Glutamatergic neuron (in vitro differentiated cells): ENCODE data around the gene KLHL40. TPM values are rescaled to one million over a fixed set of nuclear protein-coding genes. Genes with fewer than 3 reads are reported as not detected.

Experiments
- DNase-seq: peaks from one replicate; pipeline ENCODE4 v3.0.0; 2022
- H3K27ac Mint-ChIP-seq: one replicate; pipeline ENCODE4 v1.8.0; 2020; ENCODE audit warnings: mild to moderate bottlenecking, mixed read lengths, inconsistent platforms; ENCODE audit not compliant: unreplicated experiment
- H3K27me3 Mint-ChIP-seq: one replicate; pipeline ENCODE4 v1.8.0; 2020; ENCODE audit warnings: mild to moderate bottlenecking, moderate library complexity, mixed read lengths, inconsistent platforms; ENCODE audit not compliant: unreplicated experiment
- H3K36me3 Mint-ChIP-seq: one replicate; pipeline ENCODE4 v1.8.0; 2020; ENCODE audit warnings: mild to moderate bottlenecking, mixed read lengths, inconsistent platforms; ENCODE audit not compliant: unreplicated experiment
- H3K4me1 Mint-ChIP-seq: one replicate; pipeline ENCODE4 v1.8.0; 2020; ENCODE audit warnings: mild to moderate bottlenecking, low read depth, mixed read lengths, inconsistent platforms; ENCODE audit not compliant: unreplicated experiment
- H3K4me3 Mint-ChIP-seq: one replicate; pipeline ENCODE4 v1.8.0; 2020; ENCODE audit warnings: mild to moderate bottlenecking, mixed read lengths, inconsistent platforms; ENCODE audit not compliant: unreplicated experiment
- H3K9me3 Mint-ChIP-seq: one replicate; pipeline ENCODE4 v1.8.0; 2020; ENCODE audit warnings: mild to moderate bottlenecking, moderate library complexity, mixed read lengths, inconsistent platforms; ENCODE audit not compliant: unreplicated experiment
- CTCF ChIP-seq: fragments of 200-600 bp; sonication (generic); IDR thresholded peaks from one replicate; pipeline ENCODE4 v1.5.0; 2021; ENCODE audit not compliant: partially characterized antibody, unreplicated experiment
- total RNA-seq: library from RNA; stranded (reverse); fragmentation: NEBNext Ultra II Directional; extraction: Animal tissue kit (Norgen Biotek cat#: 25700); gene quantifications from one replicate; pipeline ENCODE4 v1.2.1, GENCODE V29; 2021; ENCODE audit not compliant: unreplicated experiment

KLHL40 gene
- total RNA-seq, 1 donor from 2014 or later: 0.44 TPM

DNA sequence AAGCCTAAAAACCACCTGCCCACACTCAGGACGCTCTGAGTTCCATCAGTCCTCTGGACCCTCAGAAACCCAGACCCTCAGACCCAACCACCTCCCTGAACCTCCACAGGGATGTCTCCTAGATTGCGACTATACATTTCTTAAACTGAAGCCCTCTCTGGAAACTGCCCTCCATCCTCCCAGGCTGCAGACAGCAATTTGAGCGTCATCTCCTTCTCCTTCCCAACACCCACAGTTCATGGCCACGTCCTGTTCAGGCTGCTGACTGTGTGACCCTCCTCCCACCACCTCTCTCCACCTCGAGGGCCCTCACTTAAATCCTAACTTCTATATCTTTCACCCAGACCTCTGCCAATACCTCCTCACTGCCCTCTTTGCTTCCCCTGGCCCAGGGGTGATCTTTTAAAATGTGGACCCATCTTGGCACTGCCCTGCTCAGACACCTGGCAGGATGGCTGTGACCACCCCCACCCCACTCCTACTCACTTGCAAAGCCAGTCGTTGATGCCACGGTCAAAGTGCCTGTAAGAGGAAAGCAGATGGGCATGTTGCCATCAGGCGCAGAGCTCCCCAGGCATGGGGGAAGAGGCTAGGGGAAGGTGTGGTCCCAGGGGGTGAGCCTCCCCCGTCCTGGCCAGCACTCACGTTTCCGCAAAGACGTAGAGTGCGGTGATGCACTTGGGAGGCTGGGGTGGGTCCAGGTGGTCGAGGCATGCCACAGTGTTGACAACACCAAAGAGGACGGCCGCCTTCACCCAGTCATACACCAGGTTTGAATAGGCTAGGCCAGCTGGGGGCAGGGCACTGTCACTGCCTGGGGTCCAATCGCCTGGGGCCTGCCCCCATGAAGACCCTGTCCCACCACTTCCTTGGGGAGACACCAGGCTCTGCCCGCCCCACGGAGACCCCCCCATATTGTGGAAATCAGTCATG, 11.3 kb downstream of the KLHL40 start:
- no peak overlapping the region for H3K27ac Mint-ChIP-seq
- peaks cover 13% of the 10 kb centered on the region for H3K27me3 Mint-ChIP-seq
- TF ChIP-seq CTCF: no peak
- H3K36me3 Mint-ChIP-seq: no peaks in the 10 kb centered on the region
- no peak for DNase-seq
- peaks cover 9% of the 10 kb centered on the region for H3K9me3 Mint-ChIP-seq
- no peak overlapping the region for H3K4me3 Mint-ChIP-seq
- peaks cover 10% of the 10 kb centered on the region for H3K4me1 Mint-ChIP-seq

GRCh38 chr3:42697289-42698051, 12.1 kb downstream of the KLHL40 start:
- Mint-ChIP-seq H3K27ac (no peak overlapping the region), H3K4me3 (no peak overlapping the region), H3K27me3 (peaks cover 13% of the 10 kb centered on the region), H3K4me1 (peaks cover 9% of the 10 kb centered on the region), H3K9me3 (peaks cover 9% of the 10 kb centered on the region), H3K36me3 (no peaks in the 10 kb centered on the region)
- no peak for TF ChIP-seq CTCF
- DNase-seq: no peak

DNA sequence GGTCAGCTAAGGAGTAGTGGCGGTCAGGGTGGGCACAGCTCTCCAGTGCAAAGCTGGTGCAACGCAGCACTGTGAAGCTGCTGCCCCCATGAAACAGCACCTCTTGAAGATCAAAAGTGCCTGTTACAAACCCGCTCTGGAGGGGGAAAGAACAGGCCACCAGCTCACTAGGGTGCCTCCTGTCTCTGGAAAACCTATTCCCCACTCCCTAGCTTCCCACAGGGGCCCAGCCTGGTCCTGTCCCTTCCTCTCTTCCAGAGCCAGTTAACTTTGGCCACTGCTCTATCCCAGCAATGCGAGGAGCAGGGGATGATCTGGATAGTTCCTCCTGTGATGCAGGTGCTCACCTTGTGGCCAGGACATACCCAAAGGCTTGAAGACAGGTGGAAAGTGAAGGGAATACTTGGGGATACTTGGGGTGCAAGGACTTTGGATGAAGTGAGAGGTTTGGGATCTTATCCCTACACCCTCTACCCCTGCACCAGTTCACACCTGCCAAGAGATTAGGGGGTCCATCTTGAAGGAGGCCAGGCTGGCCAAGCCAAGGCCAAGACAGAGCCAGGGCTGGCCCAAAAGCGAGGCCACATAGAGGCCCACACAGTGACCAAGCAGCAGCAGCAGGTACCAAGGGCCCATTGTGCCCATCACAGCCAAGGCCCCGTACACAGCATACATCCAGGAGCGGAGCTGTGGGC, 13.0 kb downstream of the KLHL40 start:
- peaks cover 14% of the 10 kb centered on the region for H3K4me1 Mint-ChIP-seq
- TF ChIP-seq CTCF: no peak
- H3K4me3 Mint-ChIP-seq: no peak overlapping the region
- no peaks in the 10 kb centered on the region for H3K36me3 Mint-ChIP-seq
- H3K27ac Mint-ChIP-seq: no peak overlapping the region
- no peak for DNase-seq
- H3K27me3 Mint-ChIP-seq: peaks cover 15% of the 10 kb centered on the region
- H3K9me3 Mint-ChIP-seq: peaks cover 14% of the 10 kb centered on the region

GRCh38 chr3:42698911-42699230, 13.5 kb downstream of the KLHL40 start:
- no peak for TF ChIP-seq CTCF
- Mint-ChIP-seq H3K36me3 (no peaks in the 10 kb centered on the region), H3K27ac (no peak overlapping the region), H3K4me1 (peaks cover 19% of the 10 kb centered on the region), H3K27me3 (peaks cover 17% of the 10 kb centered on the region), H3K4me3 (no peak overlapping the region), H3K9me3 (peaks cover 14% of the 10 kb centered on the region)
- no peak for DNase-seq
